NB4 (cell line): Measurements from ENCODE around the gene RANBP10.

ENCODE experiments used
- POLR2A ChIP-seq: IDR thresholded peaks from 2 replicates; pipeline ENCODE4 v1.6.1; 2011; ENCODE audit warnings: mild to moderate bottlenecking; ENCODE audit not compliant: insufficient read length; ENCODE audit errors: extremely low read depth
- TF ChIP-seq, protein P1 (sequence below): IDR thresholded peaks from one replicate; pipeline ENCODE4 v1.5.1; 2012; ENCODE audit warnings: low read depth, low read length
- TF ChIP-seq, protein P2 (sequence below): IDR thresholded peaks from 2 replicates; pipeline ENCODE4 v1.6.1; 2011; ENCODE audit warnings: low read depth, low read length

DNA sequence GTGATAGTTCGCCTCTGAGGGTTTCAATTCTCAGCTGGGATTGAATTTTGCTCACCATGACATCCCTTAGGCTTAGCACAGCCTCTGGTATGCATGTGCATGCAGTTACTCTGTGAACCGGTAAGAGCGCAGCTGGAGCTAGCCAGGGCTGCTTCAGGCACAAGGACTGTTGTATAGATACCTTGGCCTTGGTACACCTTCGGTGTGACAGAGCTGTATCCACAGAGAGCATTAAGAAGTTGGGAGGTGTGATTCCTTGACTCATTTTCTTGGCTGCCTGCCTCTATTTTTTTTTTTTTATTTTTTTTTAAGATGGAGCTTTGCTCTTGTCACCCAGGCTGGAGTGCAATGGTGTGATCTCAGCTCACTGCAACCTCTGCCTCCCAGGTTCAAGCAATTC lies 38.1 kb upstream of the RANBP10 start:
- TF ChIP-seq, protein P1, sequence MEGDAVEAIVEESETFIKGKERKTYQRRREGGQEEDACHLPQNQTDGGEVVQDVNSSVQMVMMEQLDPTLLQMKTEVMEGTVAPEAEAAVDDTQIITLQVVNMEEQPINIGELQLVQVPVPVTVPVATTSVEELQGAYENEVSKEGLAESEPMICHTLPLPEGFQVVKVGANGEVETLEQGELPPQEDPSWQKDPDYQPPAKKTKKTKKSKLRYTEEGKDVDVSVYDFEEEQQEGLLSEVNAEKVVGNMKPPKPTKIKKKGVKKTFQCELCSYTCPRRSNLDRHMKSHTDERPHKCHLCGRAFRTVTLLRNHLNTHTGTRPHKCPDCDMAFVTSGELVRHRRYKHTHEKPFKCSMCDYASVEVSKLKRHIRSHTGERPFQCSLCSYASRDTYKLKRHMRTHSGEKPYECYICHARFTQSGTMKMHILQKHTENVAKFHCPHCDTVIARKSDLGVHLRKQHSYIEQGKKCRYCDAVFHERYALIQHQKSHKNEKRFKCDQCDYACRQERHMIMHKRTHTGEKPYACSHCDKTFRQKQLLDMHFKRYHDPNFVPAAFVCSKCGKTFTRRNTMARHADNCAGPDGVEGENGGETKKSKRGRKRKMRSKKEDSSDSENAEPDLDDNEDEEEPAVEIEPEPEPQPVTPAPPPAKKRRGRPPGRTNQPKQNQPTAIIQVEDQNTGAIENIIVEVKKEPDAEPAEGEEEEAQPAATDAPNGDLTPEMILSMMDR: no peak
- TF ChIP-seq POLR2A: no peak
- TF ChIP-seq, protein P2, sequence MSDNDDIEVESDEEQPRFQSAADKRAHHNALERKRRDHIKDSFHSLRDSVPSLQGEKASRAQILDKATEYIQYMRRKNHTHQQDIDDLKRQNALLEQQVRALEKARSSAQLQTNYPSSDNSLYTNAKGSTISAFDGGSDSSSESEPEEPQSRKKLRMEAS: no peak
